GM13977 (cell line): Measurements from ENCODE around the gene TUBB2A.
"Not testable (repeated sequence)": the region's sequence is repeated elsewhere in the genome, so short reads cannot be mapped to it uniquely, and the experiment has no call there.

ENCODE experiments used
- DNase-seq: peaks from one replicate; pipeline ENCODE4 v3.0.0; 2012; ENCODE audit warnings: low spot score
- in situ Hi-C: fragments of 300-500 bp; cut with MboI; formaldehyde crosslinking; loops from one replicate; pipeline ENCODE4 v1.12.0; 2022; ENCODE audit warnings: low sequenced_read_pairs, low pct_unique_long_range_greater_than_20kb, mixed read lengths, inconsistent platforms; ENCODE audit not compliant: unreplicated experiment
- TF ChIP-seq, protein P1 (sequence below): IDR thresholded peaks from 2 replicates; pipeline ENCODE4 v1.5.1; 2012; ENCODE audit warnings: mild to moderate bottlenecking, control low read depth; ENCODE audit not compliant: insufficient read depth; ENCODE audit errors: extremely low read depth, missing control alignments

TUBB2A gene

GRCh38 chr6:3193102-3193849 is 35.9 kb upstream of the TUBB2A start:
- in situ Hi-C loops: no loop called here
- TF ChIP-seq, protein P1, sequence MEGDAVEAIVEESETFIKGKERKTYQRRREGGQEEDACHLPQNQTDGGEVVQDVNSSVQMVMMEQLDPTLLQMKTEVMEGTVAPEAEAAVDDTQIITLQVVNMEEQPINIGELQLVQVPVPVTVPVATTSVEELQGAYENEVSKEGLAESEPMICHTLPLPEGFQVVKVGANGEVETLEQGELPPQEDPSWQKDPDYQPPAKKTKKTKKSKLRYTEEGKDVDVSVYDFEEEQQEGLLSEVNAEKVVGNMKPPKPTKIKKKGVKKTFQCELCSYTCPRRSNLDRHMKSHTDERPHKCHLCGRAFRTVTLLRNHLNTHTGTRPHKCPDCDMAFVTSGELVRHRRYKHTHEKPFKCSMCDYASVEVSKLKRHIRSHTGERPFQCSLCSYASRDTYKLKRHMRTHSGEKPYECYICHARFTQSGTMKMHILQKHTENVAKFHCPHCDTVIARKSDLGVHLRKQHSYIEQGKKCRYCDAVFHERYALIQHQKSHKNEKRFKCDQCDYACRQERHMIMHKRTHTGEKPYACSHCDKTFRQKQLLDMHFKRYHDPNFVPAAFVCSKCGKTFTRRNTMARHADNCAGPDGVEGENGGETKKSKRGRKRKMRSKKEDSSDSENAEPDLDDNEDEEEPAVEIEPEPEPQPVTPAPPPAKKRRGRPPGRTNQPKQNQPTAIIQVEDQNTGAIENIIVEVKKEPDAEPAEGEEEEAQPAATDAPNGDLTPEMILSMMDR: no peak
- DNase-seq: peak; percentile 37

- DNase-seq: no peak
- in situ Hi-C loops: no loop called here
- TF ChIP-seq, protein P1: no peak
Measured at GRCh38 chr6:3190779-3191178, 33.4 kb upstream of the TUBB2A start.

- in situ Hi-C loops: no loop called here
- TF ChIP-seq, protein P1: no peak
- DNase-seq: no peak
Measured at GRCh38 chr6:3190056-3190455, 32.7 kb upstream of the TUBB2A start.

DNA sequence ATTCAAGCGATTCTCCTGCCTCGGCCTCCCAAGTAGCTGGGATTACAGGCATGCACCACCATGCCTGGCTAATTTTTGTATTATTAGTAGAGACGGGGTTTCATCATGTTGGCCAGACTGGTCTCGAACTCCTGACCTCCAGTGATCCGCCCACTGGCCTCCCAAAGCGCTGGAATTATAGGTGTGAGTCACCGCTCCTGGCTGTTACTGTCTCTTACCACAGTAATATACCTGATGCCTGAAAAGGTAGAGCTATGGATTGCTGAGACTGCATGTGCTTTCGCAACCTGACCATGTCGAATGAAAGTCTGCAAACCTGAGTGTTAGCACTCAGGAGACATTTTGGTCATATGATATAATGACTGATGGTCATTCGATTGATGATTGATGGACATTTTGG is 31.8 kb upstream of the TUBB2A start:
- in situ Hi-C loops, DNase-seq: not testable (repeated sequence)

- in situ Hi-C loops: no loop called here
- DNase-seq: no peak
- TF ChIP-seq, protein P1: no peak
Measured at GRCh38 chr6:3188262-3188661, 30.9 kb upstream of the TUBB2A start.

DNA sequence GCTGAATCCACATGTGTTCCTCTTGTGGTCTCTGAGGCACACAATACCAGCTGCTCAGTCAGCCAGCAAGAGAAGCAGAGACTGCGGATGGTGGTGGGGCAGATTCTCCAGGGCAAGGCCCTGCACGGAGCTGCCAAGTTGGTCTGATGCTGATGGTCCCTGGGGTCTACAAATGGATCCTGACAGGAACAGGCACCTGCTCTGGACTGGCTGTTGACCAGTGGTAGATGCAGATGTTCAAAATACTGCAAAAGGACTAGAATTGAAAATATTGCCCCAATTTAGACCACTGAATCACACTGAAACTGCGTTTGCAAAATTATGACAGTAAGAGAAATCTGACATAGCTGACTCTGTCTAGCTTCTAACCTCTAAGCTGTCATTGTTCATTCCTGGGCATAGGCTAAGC is 29.6 kb upstream of the TUBB2A start:
- DNase-seq: no peak
- in situ Hi-C loops: no loop called here
- TF ChIP-seq, protein P1: no peak

DNA sequence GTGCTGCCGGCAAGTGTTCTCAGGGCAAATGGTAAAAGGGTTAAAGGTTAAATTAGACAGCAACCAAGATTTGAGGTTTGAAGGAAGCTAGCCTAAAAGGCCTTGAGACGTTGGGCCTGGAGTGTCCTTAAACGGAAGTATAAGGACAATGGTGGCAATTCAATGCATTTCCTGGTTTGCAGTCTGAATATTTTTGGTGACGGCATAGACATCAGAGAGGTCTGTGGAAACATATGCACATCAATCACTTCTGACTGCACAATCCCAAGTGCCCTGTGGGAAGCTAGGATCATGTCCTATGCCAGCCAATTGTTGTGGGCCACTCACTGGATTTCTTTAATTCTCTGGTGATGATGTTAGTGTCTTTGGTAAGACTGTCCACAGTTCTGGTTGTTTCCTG is 25.7 kb upstream of the TUBB2A start:
- in situ Hi-C loops: no loop called here
- DNase-seq: no peak
- TF ChIP-seq, protein P1: no peak
